Panc1 (cell line): Measurements from ENCODE around the gene EMC6. TPM values are rescaled to one million over a fixed set of nuclear protein-coding genes. Genes with fewer than 3 reads are reported as not detected.

Source experiments
- ATAC-seq: fragments of 200-7000 bp; cut with Tn5 transposase; 2 replicates; pipeline ENCODE4 v1.9.1; 2020; ENCODE audit warnings: mild to moderate bottlenecking, moderate library complexity
- BruUV-seq: library from RNA; stranded (reverse); fragments of 400-500 nt; replicated peaks from 2 replicates; lab custom pipeline; 2021; lab: Mats Ljungman, UMichigan
- CTCF ChIA-PET: fragments of 300-600 bp; sonication (Branson Sonifier 250); formaldehyde crosslinking; loops from one replicate; lab custom pipeline; 2022; ENCODE audit warnings: antibody characterized with exemption; lab: Charles Lee
- POLR2A ChIA-PET: fragments of 300-600 bp; sonication (Branson Sonifier 250); formaldehyde crosslinking; loops from one replicate; lab custom pipeline; 2022; ENCODE audit warnings: antibody characterized with exemption; lab: Charles Lee
- DNase-seq: peaks from one replicate; pipeline ENCODE4 v3.0.0-alpha.2; 2010; ENCODE audit warnings: low read depth, low spot score
- H3K27ac ChIP-seq: 2 replicates; pipeline ENCODE4 v1.5.1; 2011; ENCODE audit warnings: mild to moderate bottlenecking, low read length, inconsistent platforms
- H3K27me3 ChIP-seq: fragments of 200-500 bp; sonication (Bioruptor generic); 2 replicates; pipeline ENCODE4 v1.6.0; 2014; ENCODE audit warnings: low read length, inconsistent platforms; ENCODE audit not compliant: control insufficient read depth, insufficient read depth
- H3K36me3 ChIP-seq: fragments of 200-500 bp; sonication (Bioruptor generic); 2 replicates; pipeline ENCODE4 v1.5.1; 2014; ENCODE audit warnings: inconsistent platforms, mild to moderate bottlenecking, low read length, moderate library complexity; ENCODE audit not compliant: control insufficient read depth, insufficient read depth
- H3K4me1 ChIP-seq: 2 replicates; pipeline ENCODE4 v1.5.1; 2011; ENCODE audit warnings: inconsistent platforms, mild to moderate bottlenecking, low read length, moderate library complexity; ENCODE audit not compliant: control insufficient read depth, insufficient read depth
- H3K4me3 ChIP-seq, 2 experiments: 2 replicates each; pipeline ENCODE4 v1.5.1; 2011 to 2012; ENCODE audit warnings: low read depth in 2 of 2, low read length in 2 of 2, mild to moderate bottlenecking in 2 of 2, inconsistent platforms in 1 of 2, moderate library complexity in 1 of 2
- H3K9me3 ChIP-seq: fragments of 200-500 bp; sonication (Bioruptor generic); 2 replicates; pipeline ENCODE4 v1.5.1; 2014; ENCODE audit warnings: low read depth, mild to moderate bottlenecking, inconsistent platforms, low read length, moderate library complexity; ENCODE audit not compliant: control insufficient read depth, insufficient read depth
- POLR2AphosphoS5 ChIP-seq: IDR thresholded peaks from 2 replicates; pipeline ENCODE4 v1.6.1; 2012; ENCODE audit warnings: mild to moderate bottlenecking, low read depth, low read length, moderate library complexity
- SIN3A ChIP-seq: IDR thresholded peaks from 2 replicates; pipeline ENCODE4 v1.6.1; 2012; ENCODE audit warnings: low read depth, mild to moderate bottlenecking, low read length, moderate library complexity, borderline replicate concordance; ENCODE audit not compliant: insufficient read depth
- TCF7L2 ChIP-seq: IDR thresholded peaks from 2 replicates; pipeline ENCODE4 v1.6.1; 2011; ENCODE audit warnings: mild to moderate bottlenecking, low read depth, low read length, inconsistent platforms
- in situ Hi-C: cut with HindIII; loops from 2 replicates; pipeline ENCODE4 v1.10.0; 2016; ENCODE audit warnings: low sequenced_read_pairs, low pct_unique_long_range_greater_than_20kb
- intact Hi-C: fragments of 100-400 bp; cut with micrococcal nuclease; formaldehyde crosslinking; loops from one replicate; pipeline ENCODE4 v1.10.0; 2022; ENCODE audit not compliant: unreplicated experiment
- total RNA-seq: library from RNA; stranded (reverse); gene quantifications from one replicate; pipeline ENCODE4 v1.2.1, GENCODE V29; 2021; ENCODE audit not compliant: unreplicated experiment
- TF ChIP-seq, protein P1 (sequence below), 2 experiments: IDR thresholded peaks; 2 replicates each; pipeline ENCODE4 v1.6.1; 2011 to 2012; ENCODE audit warnings: low read depth in 2 of 2, control low read depth in 1 of 2, low read length in 1 of 2, mild to moderate bottlenecking in 1 of 2, moderate library complexity in 1 of 2; ENCODE audit not compliant: insufficient read depth in 1 of 2
- TF ChIP-seq, protein P2 (sequence below): fragments of 450-650 bp; IDR thresholded peaks from 2 replicates; pipeline ENCODE4 v1.5.1; 2017; ENCODE audit warnings: mild to moderate bottlenecking

The EMC6 gene
- total RNA-seq, 1 experiment from 2014 or later = 65.9 TPM

- POLR2A ChIA-PET = no interaction called here
- ATAC-seq (no peak), DNase-seq (no peak)
- H3K4me3 ChIP-seq = no peak overlapping the region
- intact Hi-C loops = no loop called here
- in situ Hi-C loops = no loop called here
- TF ChIP-seq SIN3A (no peak), POLR2AphosphoS5 (no peak), TCF7L2 (no peak)
- TF ChIP-seq, protein P1, sequence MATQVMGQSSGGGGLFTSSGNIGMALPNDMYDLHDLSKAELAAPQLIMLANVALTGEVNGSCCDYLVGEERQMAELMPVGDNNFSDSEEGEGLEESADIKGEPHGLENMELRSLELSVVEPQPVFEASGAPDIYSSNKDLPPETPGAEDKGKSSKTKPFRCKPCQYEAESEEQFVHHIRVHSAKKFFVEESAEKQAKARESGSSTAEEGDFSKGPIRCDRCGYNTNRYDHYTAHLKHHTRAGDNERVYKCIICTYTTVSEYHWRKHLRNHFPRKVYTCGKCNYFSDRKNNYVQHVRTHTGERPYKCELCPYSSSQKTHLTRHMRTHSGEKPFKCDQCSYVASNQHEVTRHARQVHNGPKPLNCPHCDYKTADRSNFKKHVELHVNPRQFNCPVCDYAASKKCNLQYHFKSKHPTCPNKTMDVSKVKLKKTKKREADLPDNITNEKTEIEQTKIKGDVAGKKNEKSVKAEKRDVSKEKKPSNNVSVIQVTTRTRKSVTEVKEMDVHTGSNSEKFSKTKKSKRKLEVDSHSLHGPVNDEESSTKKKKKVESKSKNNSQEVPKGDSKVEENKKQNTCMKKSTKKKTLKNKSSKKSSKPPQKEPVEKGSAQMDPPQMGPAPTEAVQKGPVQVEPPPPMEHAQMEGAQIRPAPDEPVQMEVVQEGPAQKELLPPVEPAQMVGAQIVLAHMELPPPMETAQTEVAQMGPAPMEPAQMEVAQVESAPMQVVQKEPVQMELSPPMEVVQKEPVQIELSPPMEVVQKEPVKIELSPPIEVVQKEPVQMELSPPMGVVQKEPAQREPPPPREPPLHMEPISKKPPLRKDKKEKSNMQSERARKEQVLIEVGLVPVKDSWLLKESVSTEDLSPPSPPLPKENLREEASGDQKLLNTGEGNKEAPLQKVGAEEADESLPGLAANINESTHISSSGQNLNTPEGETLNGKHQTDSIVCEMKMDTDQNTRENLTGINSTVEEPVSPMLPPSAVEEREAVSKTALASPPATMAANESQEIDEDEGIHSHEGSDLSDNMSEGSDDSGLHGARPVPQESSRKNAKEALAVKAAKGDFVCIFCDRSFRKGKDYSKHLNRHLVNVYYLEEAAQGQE (IDR thresholded peaks at IDR 0.05; ENCODE audit: insufficient read depth in 1 of 2, low read depth in 2 of 2, low read length in 1 of 2) = no peak
- no peak overlapping the region for H3K27ac ChIP-seq
- H3K4me1 ChIP-seq = no peaks in the 10 kb centered on the region
- no peaks in the 10 kb centered on the region for H3K9me3 ChIP-seq
- no TSS peak for BruUV-seq
- H3K36me3 ChIP-seq = no peaks in the 10 kb centered on the region
- CTCF ChIA-PET = no interaction called here
- no peaks in the 10 kb centered on the region for H3K27me3 ChIP-seq
Observed at GRCh38 chr17:3708366-3708765, 39.8 kb downstream of the EMC6 start.

GRCh38 chr17:3710951-3711383 lies 42.4 kb downstream of the EMC6 start:
- POLR2A ChIA-PET = no interaction called here
- ATAC-seq = no peak

More at GRCh38 chr17:3710951-3711383, 42.4 kb downstream of the EMC6 start:
- no peak overlapping the region for H3K27ac ChIP-seq
- H3K4me3 ChIP-seq = no peak overlapping the region
- no peaks in the 10 kb centered on the region for H3K9me3 ChIP-seq
- TF ChIP-seq, protein P2, sequence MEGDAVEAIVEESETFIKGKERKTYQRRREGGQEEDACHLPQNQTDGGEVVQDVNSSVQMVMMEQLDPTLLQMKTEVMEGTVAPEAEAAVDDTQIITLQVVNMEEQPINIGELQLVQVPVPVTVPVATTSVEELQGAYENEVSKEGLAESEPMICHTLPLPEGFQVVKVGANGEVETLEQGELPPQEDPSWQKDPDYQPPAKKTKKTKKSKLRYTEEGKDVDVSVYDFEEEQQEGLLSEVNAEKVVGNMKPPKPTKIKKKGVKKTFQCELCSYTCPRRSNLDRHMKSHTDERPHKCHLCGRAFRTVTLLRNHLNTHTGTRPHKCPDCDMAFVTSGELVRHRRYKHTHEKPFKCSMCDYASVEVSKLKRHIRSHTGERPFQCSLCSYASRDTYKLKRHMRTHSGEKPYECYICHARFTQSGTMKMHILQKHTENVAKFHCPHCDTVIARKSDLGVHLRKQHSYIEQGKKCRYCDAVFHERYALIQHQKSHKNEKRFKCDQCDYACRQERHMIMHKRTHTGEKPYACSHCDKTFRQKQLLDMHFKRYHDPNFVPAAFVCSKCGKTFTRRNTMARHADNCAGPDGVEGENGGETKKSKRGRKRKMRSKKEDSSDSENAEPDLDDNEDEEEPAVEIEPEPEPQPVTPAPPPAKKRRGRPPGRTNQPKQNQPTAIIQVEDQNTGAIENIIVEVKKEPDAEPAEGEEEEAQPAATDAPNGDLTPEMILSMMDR = no peak
- TF ChIP-seq POLR2AphosphoS5 (no peak), TCF7L2 (no peak)
- TF ChIP-seq, protein P1 (IDR thresholded peaks at IDR 0.05; ENCODE audit: insufficient read depth in 1 of 2, low read depth in 2 of 2, low read length in 1 of 2) = no peak
- no TSS peak for BruUV-seq
- CTCF ChIA-PET = no interaction called here
- in situ Hi-C loops = no loop called here
- H3K27me3 ChIP-seq = no peaks in the 10 kb centered on the region
- no peaks in the 10 kb centered on the region for H3K4me1 ChIP-seq
- H3K36me3 ChIP-seq = peaks cover 2% of the 10 kb centered on the region; the same call in 1 of the 2 replicates
- intact Hi-C loops = no loop called here
- DNase-seq = no peak
